HEK293 (cell line): Measurements from ENCODE around the gene S100A1.

Experiments
- BCL11A ChIP-seq: fragments of 450-650 bp; formaldehyde crosslinking; IDR thresholded peaks from 2 replicates; pipeline ENCODE4 v1.5.1; 2016; ENCODE audit warnings: low read depth, missing biosample characterization, missing genetic modification characterization
- EGR2 ChIP-seq: fragments of 450-650 bp; formaldehyde crosslinking; IDR thresholded peaks from 2 replicates; pipeline ENCODE4 v1.5.1; 2016; ENCODE audit warnings: low read depth, missing biosample characterization, missing genetic modification characterization
- GLI2 ChIP-seq: fragments of 450-650 bp; formaldehyde crosslinking; IDR thresholded peaks from 2 replicates; pipeline ENCODE4; 2017; ENCODE audit warnings: missing biosample characterization, missing genetic modification characterization, low read depth, borderline replicate concordance
- GLI4 ChIP-seq: fragments of 450-650 bp; formaldehyde crosslinking; IDR thresholded peaks from 2 replicates; pipeline ENCODE4 v1.5.1; 2016; ENCODE audit warnings: missing biosample characterization, missing genetic modification characterization
- HOXD13 ChIP-seq: sonication (generic); formaldehyde crosslinking; IDR thresholded peaks from 2 replicates; pipeline ENCODE4 v1.8.0; 2022; ENCODE audit warnings: missing genetic modification reagents, borderline replicate concordance
- KLF7 ChIP-seq: fragments of 450-650 bp; formaldehyde crosslinking; IDR thresholded peaks from 2 replicates; pipeline ENCODE4 v1.5.1; 2016; ENCODE audit warnings: missing biosample characterization, missing genetic modification characterization, borderline replicate concordance
- KLF8 ChIP-seq: fragments of 450-650 bp; formaldehyde crosslinking; IDR thresholded peaks from 2 replicates; pipeline ENCODE4 v1.5.1; 2016; ENCODE audit warnings: missing biosample characterization, missing genetic modification characterization
- SP3 ChIP-seq: fragments of 450-650 bp; formaldehyde crosslinking; IDR thresholded peaks from 2 replicates; pipeline ENCODE4 v1.5.1; 2016; ENCODE audit warnings: missing biosample characterization, missing genetic modification characterization
- TRIM28 ChIP-seq: IDR thresholded peaks from 2 replicates; pipeline ENCODE4 v1.6.1; 2011; ENCODE audit warnings: low read length, control low read depth, borderline replicate concordance
- ZBTB1 ChIP-seq: fragments of 450-650 bp; formaldehyde crosslinking; IDR thresholded peaks from 2 replicates; pipeline ENCODE4 v1.5.1; 2016; ENCODE audit warnings: missing biosample characterization, missing genetic modification characterization
- ZBTB49 ChIP-seq: fragments of 450-650 bp; formaldehyde crosslinking; IDR thresholded peaks from 2 replicates; pipeline ENCODE4 v1.5.1; 2016; ENCODE audit warnings: missing biosample characterization, missing genetic modification characterization, low read depth
- ZFP41 ChIP-seq: fragments of 450-650 bp; formaldehyde crosslinking; IDR thresholded peaks from 2 replicates; pipeline ENCODE4 v1.5.1; 2016; ENCODE audit warnings: missing biosample characterization, missing genetic modification characterization, borderline replicate concordance
- ZNF121 ChIP-seq: fragments of 450-650 bp; formaldehyde crosslinking; IDR thresholded peaks from 2 replicates; pipeline ENCODE4 v1.5.1; 2016; ENCODE audit warnings: missing biosample characterization, missing genetic modification characterization
- ZNF132 ChIP-seq: fragments of 450-650 bp; formaldehyde crosslinking; IDR thresholded peaks from 2 replicates; pipeline ENCODE4 v1.5.1; 2017; ENCODE audit warnings: missing biosample characterization, missing genetic modification characterization, borderline replicate concordance
- ZNF214 ChIP-seq: fragments of 450-650 bp; formaldehyde crosslinking; IDR thresholded peaks from 2 replicates; pipeline ENCODE4 v1.5.1; 2017; ENCODE audit warnings: missing biosample characterization, mild to moderate bottlenecking, missing genetic modification characterization, borderline replicate concordance
- ZNF223 ChIP-seq: fragments of 450-650 bp; formaldehyde crosslinking; IDR thresholded peaks from 2 replicates; pipeline ENCODE4 v1.5.1; 2016; ENCODE audit warnings: missing biosample characterization, missing genetic modification characterization
- ZNF350 ChIP-seq: fragments of 450-650 bp; formaldehyde crosslinking; IDR thresholded peaks from 2 replicates; pipeline ENCODE4 v1.5.0; 2017; ENCODE audit warnings: missing biosample characterization, mild to moderate bottlenecking, missing genetic modification characterization
- ZNF366 ChIP-seq: fragments of 450-650 bp; formaldehyde crosslinking; conservative IDR thresholded peaks from 2 replicates; pipeline ENCODE4 v1.5.1; 2016; ENCODE audit warnings: missing biosample characterization, missing genetic modification characterization
- ZNF561 ChIP-seq: fragments of 450-650 bp; IDR thresholded peaks from 2 replicates; pipeline ENCODE4 v1.5.1; 2018; ENCODE audit warnings: missing biosample characterization, missing genetic modification characterization, borderline replicate concordance
- ZNF600 ChIP-seq: fragments of 450-650 bp; formaldehyde crosslinking; IDR thresholded peaks from 2 replicates; pipeline ENCODE4 v1.5.1; 2016; ENCODE audit warnings: missing biosample characterization, missing genetic modification characterization
- ZNF654 ChIP-seq: fragments of 450-650 bp; formaldehyde crosslinking; IDR thresholded peaks from 2 replicates; pipeline ENCODE4 v1.5.1; 2016; ENCODE audit warnings: low read depth, missing biosample characterization, missing genetic modification characterization
- ZNF660 ChIP-seq: fragments of 450-650 bp; IDR thresholded peaks from 2 replicates; pipeline ENCODE4 v1.5.1; 2018; ENCODE audit warnings: missing biosample characterization, mild to moderate bottlenecking, missing genetic modification characterization
- ZNF670 ChIP-seq: fragments of 450-650 bp; formaldehyde crosslinking; IDR thresholded peaks from 2 replicates; pipeline ENCODE4 v1.5.1; 2016; ENCODE audit warnings: missing biosample characterization, missing genetic modification characterization, low read depth
- ZNF830 ChIP-seq: fragments of 450-650 bp; IDR thresholded peaks from 2 replicates; pipeline ENCODE4 v1.5.0; 2018; ENCODE audit warnings: missing biosample characterization, missing genetic modification characterization, low read depth, mild to moderate bottlenecking, moderate library complexity
- TF ChIP-seq, protein P1 (sequence below): sonication (generic); formaldehyde crosslinking; IDR thresholded peaks from 2 replicates; pipeline ENCODE4 v1.8.1; 2022; ENCODE audit warnings: mild to moderate bottlenecking, moderate library complexity, missing genetic modification reagents
- TF ChIP-seq, protein P2 (sequence below): fragments of 450-650 bp; formaldehyde crosslinking; IDR thresholded peaks from 2 replicates; pipeline ENCODE4 v1.5.1; 2016; ENCODE audit warnings: missing biosample characterization, missing genetic modification characterization, borderline replicate concordance
- TF ChIP-seq, protein P3 (sequence below): fragments of 450-650 bp; formaldehyde crosslinking; IDR thresholded peaks from 2 replicates; pipeline ENCODE4 v1.5.1; 2016; ENCODE audit warnings: missing biosample characterization, missing genetic modification characterization

The S100A1 gene

DNA sequence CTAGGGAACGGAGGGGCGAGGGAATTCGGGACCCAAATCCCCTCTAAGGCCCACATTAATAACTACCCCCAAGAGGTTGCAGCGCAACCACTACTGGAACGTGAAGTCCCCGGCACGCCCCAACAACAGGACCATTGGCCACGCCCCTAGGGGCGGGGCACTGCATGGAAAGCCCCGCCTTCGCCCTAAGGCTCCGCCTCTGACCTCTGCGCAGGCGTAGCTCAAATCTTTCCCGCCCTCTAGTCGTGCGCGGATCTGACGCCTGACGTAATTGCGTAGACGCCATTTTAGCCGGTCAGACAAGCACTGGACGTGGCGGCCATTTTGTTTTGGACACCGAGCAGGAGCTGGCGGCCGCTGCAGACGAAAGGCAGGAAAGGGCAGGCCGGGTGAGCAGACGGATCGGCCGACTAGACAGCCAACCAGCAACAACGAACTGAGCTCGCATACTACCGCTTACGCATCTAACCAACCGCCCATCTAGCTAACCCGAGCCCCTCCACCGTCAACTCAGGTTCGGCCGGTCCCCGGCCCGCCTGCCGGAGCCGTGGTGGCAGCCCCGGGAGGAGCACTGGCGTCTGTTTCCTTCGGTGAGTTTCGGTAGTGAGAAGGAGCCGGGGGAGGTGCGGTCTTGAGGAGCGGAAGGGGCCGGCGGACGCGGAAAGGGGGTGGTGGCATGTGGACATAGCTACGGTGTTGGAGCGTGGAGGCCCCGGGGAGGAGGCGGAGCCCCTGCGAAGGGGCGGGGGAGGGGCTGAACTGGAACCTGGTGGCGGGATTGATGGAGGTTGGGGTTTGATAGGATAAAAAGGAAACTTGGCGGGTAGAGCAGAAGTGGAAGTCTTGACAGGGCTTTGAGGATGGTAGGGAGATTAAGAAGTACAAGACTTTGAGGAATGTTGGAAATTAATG, 5.8 kb downstream of the S100A1 start, which contains the start of gene CHTOP (continued):
- TF ChIP-seq ZNF366 (peak; percentile 34; the same call in 1 of the 2 replicates), ZNF830 (tag by site-specific recombination) (no peak), ZNF223 (tag by site-specific recombination) (no peak), BCL11A (peak; percentile 81; the same call in 1 of the 2 replicates), ZNF561 (peak; percentile 80; the same call in 1 of the 2 replicates), ZNF214 (tag by site-specific recombination) (no peak), ZNF121 (tag by site-specific recombination) (no peak), ZBTB1 (tag by site-specific recombination) (0 out of 2 replicates have a peak, but pooled peaks have one; percentile 38), EGR2 (peak; percentile 62; the same call in 1 of the 2 replicates), KLF7 (tag by site-specific recombination) (no peak; the same call in 1 of the 2 replicates), GLI2 (tag by site-specific recombination) (no peak), ZNF350 (no peak), TRIM28 (no peak), SP3 (tag by site-specific recombination) (peak; percentile 91), ZBTB49 (no peak), ZNF132 (tag by site-specific recombination) (no peak), HOXD13 (CRISPR knock-in tag) (0 out of 2 replicates have a peak, but pooled peaks have one; percentile 61), ZNF600 (tag by site-specific recombination) (peak; percentile 90), KLF8 (tag by site-specific recombination) (peak; percentile 88), ZFP41 (no peak), ZNF660 (peak; percentile 87), ZNF654 (tag by site-specific recombination) (no peak), ZNF670 (tag by site-specific recombination) (no peak), GLI4 (no peak)
- TF ChIP-seq, protein P1, sequence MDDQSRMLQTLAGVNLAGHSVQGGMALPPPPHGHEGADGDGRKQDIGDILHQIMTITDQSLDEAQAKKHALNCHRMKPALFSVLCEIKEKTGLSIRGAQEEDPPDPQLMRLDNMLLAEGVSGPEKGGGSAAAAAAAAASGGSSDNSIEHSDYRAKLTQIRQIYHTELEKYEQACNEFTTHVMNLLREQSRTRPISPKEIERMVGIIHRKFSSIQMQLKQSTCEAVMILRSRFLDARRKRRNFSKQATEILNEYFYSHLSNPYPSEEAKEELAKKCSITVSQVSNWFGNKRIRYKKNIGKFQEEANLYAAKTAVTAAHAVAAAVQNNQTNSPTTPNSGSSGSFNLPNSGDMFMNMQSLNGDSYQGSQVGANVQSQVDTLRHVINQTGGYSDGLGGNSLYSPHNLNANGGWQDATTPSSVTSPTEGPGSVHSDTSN, result no peak
- TF ChIP-seq, protein P2, sequence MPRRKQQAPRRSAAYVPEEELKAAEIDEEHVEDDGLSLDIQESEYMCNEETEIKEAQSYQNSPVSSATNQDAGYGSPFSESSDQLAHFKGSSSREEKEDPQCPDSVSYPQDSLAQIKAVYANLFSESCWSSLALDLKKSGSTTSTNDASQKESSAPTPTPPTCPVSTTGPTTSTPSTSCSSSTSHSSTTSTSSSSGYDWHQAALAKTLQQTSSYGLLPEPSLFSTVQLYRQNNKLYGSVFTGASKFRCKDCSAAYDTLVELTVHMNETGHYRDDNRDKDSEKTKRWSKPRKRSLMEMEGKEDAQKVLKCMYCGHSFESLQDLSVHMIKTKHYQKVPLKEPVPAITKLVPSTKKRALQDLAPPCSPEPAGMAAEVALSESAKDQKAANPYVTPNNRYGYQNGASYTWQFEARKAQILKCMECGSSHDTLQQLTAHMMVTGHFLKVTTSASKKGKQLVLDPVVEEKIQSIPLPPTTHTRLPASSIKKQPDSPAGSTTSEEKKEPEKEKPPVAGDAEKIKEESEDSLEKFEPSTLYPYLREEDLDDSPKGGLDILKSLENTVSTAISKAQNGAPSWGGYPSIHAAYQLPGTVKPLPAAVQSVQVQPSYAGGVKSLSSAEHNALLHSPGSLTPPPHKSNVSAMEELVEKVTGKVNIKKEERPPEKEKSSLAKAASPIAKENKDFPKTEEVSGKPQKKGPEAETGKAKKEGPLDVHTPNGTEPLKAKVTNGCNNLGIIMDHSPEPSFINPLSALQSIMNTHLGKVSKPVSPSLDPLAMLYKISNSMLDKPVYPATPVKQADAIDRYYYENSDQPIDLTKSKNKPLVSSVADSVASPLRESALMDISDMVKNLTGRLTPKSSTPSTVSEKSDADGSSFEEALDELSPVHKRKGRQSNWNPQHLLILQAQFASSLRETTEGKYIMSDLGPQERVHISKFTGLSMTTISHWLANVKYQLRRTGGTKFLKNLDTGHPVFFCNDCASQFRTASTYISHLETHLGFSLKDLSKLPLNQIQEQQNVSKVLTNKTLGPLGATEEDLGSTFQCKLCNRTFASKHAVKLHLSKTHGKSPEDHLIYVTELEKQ (tag by site-specific recombination), result peak; percentile 46; the same call in 1 of the 2 replicates
- TF ChIP-seq, protein P3, sequence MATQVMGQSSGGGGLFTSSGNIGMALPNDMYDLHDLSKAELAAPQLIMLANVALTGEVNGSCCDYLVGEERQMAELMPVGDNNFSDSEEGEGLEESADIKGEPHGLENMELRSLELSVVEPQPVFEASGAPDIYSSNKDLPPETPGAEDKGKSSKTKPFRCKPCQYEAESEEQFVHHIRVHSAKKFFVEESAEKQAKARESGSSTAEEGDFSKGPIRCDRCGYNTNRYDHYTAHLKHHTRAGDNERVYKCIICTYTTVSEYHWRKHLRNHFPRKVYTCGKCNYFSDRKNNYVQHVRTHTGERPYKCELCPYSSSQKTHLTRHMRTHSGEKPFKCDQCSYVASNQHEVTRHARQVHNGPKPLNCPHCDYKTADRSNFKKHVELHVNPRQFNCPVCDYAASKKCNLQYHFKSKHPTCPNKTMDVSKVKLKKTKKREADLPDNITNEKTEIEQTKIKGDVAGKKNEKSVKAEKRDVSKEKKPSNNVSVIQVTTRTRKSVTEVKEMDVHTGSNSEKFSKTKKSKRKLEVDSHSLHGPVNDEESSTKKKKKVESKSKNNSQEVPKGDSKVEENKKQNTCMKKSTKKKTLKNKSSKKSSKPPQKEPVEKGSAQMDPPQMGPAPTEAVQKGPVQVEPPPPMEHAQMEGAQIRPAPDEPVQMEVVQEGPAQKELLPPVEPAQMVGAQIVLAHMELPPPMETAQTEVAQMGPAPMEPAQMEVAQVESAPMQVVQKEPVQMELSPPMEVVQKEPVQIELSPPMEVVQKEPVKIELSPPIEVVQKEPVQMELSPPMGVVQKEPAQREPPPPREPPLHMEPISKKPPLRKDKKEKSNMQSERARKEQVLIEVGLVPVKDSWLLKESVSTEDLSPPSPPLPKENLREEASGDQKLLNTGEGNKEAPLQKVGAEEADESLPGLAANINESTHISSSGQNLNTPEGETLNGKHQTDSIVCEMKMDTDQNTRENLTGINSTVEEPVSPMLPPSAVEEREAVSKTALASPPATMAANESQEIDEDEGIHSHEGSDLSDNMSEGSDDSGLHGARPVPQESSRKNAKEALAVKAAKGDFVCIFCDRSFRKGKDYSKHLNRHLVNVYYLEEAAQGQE (tag by site-specific recombination), result peak; percentile 55
